NCI-H1105 (cell line): ENCODE data around the gene TEX264.
"Not testable (repeated sequence)": the region's sequence is repeated elsewhere in the genome, so short reads cannot be mapped to it uniquely, and the experiment has no call there.

Experiments used
- DNase-seq: peaks from one replicate; lab custom pipeline; 2025; lab: John Stamatoyannopoulos, UW

The TEX264 gene

GRCh38 chr3:51715231-51715976 is 44.4 kb downstream of the TEX264 start:
- DNase-seq, result no peak

- DNase-seq, result no peak
Measured at GRCh38 chr3:51715977-51716294, 44.9 kb downstream of the TEX264 start.

GRCh38 chr3:51716805-51717204 is 45.8 kb downstream of the TEX264 start:
- DNase-seq, result no peak

- no peak for DNase-seq
Measured at GRCh38 chr3:51717446-51717845, 46.4 kb downstream of the TEX264 start.

GRCh38 chr3:51717947-51718346 is 46.9 kb downstream of the TEX264 start:
- DNase-seq, result no peak

- DNase-seq, result peak; percentile 48
Measured at GRCh38 chr3:51718547-51719409, 47.7 kb downstream of the TEX264 start.

- DNase-seq, result no peak
Measured at GRCh38 chr3:51719410-51720025, 48.5 kb downstream of the TEX264 start.

- DNase-seq, result no peak
Measured at GRCh38 chr3:51720292-51721061, 49.4 kb downstream of the TEX264 start.

GRCh38 chr3:51721062-51721745 is 50.2 kb downstream of the TEX264 start:
- no peak for DNase-seq

- DNase-seq, result no peak
Measured at GRCh38 chr3:51722362-51722761, 51.3 kb downstream of the TEX264 start.

- no peak for DNase-seq
Measured at GRCh38 chr3:51727500-51727899, 56.4 kb downstream of the TEX264 start.

GRCh38 chr3:51729042-51729633 is 58.1 kb downstream of the TEX264 start:
- no peak for DNase-seq

- DNase-seq, result no peak
Measured at GRCh38 chr3:51733859-51734571, 63.0 kb downstream of the TEX264 start.

GRCh38 chr3:51734572-51734907 is 63.5 kb downstream of the TEX264 start:
- DNase-seq, result no peak

- DNase-seq, result no peak
Measured at GRCh38 chr3:51735039-51735438, 64.0 kb downstream of the TEX264 start.

GRCh38 chr3:51735950-51736349 is 64.9 kb downstream of the TEX264 start:
- DNase-seq, result no peak

- no peak for DNase-seq
Measured at GRCh38 chr3:51739110-51739509, 68.1 kb downstream of the TEX264 start.

- not testable (repeated sequence) for DNase-seq
Measured at GRCh38 chr3:51742320-51742719, 71.3 kb downstream of the TEX264 start.

- not testable (repeated sequence) for DNase-seq
Measured at GRCh38 chr3:51742978-51743377, 71.9 kb downstream of the TEX264 start.

- DNase-seq, result no peak
Measured at GRCh38 chr3:51747840-51748239, 76.8 kb downstream of the TEX264 start.

GRCh38 chr3:51748327-51748726 is 77.3 kb downstream of the TEX264 start:
- DNase-seq, result no peak
